Ramos (cell line): ENCODE results near the gene CACNG1.

Experiments used
- in situ Hi-C: fragments of 300-500 bp; cut with MboI; formaldehyde crosslinking; loops from one replicate; pipeline ENCODE4 v1.14.3; 2022; ENCODE audit warnings: low sequenced_read_pairs; ENCODE audit not compliant: unreplicated experiment

The CACNG1 gene

DNA sequence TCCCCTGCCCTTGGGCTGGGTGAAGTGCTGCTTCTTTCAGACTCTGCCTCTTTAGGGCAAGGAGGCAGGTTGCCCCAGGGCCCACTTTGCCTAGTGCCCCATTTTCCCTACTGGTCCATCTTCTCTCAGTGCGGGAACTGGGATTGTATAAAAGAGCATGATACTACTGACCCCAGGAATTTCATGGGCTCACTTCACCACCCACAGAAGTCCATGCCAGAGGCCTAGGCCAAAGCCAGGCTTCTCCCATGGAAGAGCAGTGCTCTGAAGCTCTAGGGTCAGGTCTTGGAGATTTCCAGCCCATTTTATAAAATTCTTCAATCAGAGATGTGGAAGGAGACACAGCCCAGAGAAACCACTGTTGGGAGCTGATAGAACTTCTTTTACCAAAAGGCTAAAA is 5.7 kb downstream of the CACNG1 start:
- in situ Hi-C loops, result no loop called here

DNA sequence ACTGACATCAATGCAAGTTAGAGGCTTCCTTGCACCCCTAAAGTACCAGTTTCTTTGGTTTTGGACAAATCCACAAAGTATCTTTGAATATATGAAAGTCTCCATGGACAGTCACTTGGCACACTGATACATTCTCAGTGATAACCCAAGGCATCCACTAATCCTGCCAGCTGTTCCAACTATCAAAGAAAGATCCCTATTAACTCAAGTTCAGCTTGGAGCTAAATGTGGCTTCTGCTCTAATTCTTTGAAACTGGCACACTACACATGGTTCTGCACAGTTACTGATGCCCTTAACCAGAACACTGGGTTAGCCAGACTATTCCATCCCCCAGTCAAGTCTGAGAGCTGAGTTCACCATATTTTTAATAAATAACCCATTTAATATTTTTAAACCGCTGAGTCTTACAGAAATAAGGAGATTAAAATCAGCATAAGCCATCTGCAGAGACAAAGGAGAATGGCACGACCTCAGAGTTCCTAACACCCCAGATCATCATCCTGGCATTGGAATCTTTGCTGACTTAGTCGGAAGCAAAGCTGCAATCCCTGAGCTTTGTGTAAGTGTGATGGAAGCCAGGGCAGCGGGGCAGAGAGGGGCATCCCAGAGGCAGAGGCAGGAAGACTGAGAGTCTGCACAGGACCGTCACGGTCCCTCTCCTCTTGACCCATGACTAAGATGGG is 6.3 kb downstream of the CACNG1 start:
- in situ Hi-C loops, result no loop called here

DNA sequence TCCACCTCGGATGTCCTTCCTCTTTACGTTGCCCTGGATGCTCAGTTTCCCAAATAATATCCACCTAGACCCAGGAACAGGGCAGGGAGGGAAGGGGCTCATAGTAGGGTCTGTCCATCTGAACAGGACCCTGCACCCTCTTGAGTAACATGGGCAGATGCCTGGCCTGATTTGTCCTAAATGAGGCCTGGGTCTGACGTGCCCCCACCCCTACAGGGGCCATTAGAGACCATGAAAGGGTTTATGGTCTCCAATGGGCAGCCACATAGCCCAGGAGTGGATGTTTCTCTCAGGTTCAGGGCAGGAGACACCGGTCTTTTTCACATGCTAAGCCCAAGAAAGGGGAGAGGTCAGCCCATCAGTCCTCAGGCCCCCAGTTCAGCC is 6.8 kb downstream of the CACNG1 start:
- in situ Hi-C loops, result no loop called here

DNA sequence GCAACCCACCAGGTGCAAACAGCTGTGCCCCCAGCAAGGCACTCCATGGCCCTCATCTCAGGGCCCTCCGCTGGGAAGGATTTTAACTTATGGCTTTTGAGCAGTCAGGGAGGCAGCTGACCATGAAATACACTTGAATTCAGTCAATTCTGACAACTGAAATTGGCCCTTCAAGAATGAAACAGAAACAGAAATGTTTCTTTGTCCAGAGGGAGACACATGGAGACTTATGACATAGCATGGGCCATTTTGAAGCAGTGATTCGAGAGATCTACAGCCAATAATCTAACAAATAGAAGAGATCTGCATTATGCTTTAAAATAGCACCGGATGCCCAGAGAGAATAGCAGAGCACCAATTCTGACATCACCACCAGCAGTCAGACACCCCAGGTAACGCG is 7.5 kb downstream of the CACNG1 start:
- in situ Hi-C loops, result no loop called here

DNA sequence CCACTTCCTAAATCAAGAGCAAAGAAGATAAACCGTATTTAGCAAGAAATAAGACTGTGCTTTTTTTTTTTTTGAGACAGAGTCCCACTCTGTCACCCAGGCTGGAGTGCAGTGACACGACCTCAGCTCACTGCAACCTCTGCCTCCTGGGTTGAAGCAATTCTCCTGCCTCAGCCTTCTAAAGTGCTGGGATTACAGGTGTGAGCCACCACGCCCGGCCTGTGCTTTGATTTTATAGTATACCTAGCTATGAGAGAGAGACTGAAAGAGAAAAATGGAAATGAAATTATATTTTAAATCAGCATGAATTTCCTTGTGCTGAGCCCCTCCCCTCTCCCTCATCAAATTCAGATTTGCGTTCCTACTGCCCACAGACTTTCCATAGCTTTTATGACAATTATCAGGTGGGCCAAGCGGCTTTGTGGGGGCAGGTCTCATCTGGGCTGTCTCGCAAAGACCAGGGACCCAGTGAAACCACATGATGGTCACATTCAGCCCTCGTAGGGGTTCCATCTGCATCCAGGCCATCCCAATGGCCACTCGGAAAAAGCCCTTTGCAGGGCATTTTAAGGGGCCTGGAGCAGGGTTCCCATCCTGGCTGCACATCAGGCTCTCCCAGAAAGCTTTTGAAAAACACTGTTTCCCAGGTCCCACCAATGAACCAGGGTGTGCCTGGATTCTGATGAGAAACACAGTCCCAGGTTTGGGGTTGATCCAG is 8.5 kb downstream of the CACNG1 start:
- in situ Hi-C loops, result no loop called here

DNA sequence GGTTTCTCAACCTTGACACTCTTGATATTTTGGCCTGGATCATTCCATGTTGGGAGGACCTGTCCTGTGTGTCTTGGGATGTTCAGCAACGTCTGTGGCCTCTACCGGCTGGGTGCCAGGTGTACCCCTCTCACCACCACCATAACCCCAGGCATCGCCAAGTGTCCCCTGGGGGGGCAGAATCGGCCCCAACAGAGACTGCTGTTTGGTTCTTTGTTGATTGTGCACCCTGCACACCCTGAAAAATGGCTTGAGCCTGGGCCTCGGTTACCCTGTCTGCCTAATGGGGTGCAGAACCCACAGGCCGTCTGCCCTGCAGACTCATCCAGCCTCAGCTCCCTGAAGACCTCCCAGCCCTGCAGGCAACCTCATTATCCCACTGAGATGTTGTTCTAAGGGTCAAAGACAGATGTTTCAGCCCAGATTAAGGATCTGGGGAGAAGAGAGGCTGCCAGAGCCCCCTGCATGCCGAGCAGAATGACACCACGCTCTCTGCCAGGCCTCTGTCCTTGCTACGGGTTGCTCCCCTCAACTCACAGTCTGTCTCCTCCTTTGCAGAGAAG is 9.2 kb downstream of the CACNG1 start:
- in situ Hi-C loops, result no loop called here

DNA sequence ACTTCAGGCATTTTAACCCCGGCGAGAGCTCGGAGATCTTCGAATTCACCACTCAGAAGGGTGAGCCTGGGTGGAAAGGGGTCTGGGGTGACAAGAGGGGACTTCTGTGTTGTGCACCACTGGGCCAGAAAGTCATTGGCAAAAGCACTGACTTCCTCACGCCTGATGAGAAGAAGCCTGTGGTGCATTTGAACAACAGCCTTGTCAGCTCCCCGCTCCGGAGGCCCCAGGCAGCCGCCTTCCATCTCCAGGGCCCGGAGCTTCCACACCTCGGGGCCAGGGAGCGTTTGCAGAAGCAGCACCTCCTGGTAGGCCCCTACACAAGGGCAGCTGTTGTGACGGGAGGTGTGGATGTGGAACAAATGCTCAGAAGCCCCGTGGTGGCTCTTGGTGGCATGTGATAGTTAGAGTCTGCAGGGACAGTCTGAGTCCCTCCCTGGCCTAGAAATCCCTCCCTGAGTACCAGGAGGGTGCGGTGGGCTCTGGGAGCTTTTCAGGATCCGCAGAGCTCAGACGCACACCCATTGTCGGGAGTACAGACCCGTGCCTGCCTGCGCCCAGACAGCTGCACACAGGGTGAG is 9.7 kb downstream of the CACNG1 start:
- in situ Hi-C loops, result no loop called here

DNA sequence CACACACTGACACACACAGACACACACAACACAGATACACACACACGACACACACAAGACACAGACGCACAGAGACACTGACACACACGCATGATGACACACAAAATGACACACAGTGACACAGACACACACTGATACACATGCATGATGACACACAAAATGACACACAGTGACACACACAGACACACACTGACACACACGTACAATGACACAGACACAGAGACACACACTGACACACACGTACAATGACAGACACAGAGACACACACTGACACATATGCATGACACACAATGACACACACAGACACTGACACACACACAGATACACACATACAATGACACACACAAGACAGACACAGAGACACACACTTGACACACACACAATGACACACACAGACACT is 10.3 kb downstream of the CACNG1 start:
- in situ Hi-C loops, result no loop called here

DNA sequence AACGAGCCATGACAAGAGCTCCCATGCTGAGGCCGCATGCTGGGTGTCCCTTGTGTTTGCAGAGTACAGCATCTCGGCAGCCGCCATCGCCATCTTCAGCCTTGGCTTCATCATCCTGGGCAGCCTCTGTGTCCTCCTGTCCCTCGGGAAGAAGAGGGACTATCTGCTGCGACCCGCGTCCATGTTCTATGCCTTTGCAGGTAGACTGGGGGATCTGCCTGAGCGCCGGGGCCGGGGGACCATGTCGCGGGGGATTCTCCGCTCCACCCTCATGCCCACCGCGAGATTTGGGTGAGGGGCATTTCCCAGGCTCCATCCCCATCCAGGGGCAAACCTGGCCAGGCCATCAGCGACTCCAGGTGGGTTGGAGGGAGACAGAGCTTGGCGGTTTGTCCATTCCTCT is 10.7 kb downstream of the CACNG1 start:
- in situ Hi-C loops, result no loop called here

DNA sequence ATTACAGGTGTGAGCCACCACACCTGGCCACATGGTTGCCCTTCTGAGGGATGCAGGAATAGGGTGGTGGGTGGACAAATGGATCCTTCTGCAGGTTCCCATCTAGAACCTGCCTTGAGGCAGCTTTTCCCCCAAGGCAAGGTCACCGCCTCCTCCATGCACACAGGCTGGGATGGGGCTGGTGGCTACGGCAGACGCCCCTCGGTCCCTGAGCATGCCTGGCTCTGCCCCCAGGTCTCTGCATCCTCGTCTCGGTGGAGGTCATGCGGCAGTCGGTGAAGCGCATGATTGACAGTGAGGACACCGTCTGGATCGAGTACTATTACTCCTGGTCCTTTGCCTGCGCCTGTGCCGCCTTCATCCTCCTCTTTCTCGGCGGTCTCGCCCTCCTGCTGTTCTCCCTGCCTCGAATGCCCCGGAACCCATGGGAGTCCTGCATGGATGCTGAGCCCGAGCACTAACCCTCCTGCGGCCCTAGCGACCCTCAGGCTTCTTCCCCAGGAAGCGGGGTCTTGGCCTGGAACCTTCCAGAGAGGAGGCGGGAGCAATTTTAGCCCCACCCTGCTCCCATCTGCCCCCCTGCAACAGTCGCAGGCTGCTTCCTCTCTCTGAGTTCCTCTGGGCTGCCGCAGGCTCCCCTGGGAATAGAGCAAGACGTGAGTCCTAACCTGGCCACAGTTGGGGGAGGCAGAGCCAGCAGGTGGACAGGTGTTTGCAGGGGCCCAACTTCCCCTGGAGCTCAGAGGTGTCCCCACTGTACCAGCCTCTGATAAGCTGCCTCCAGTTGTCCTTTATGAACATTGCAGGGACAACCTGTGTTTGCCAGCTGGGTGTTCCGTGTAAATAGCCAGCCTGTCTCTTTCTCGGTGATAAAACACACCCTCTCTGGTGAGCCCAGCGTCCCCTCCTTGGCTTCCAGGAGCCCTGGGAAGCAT is 11.7 kb downstream of the CACNG1 start:
- in situ Hi-C loops, result no loop called here

DNA sequence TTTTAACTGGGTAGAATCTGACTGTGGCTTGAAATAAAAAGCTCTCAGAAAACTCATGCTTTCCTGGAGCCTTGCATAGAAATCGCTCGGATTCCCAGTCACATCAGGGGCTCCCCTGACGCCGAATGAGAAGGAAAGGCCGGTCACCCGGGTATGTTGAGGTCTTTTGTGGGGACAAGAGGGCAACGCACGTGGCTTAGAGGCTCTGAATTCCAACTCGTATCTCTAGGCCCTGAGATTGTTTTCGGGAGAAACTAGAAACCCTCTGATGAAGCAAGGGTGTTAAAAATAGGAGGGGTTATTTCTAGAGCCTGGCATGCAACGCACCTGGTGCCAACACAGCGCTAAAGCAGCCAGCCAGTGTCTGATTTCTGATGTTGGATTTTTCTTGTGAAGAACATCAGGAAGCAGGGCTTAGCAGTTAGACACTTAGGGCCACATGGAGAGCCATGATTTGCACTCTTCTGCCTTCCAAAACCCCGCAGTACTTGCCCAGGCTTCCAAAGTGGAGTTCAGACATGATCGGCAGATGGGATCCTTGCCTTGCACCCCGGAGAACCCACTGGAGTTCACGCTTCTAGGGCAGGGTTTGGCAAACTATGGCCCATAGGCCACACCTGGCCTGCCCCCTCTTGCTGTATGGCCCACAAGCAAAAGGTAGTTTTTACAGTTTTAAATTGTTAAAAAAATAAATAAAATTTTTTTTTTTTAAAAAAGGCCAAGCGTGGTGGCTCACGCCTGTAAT is 12.6 kb downstream of the CACNG1 start:
- in situ Hi-C loops, result no loop called here

DNA sequence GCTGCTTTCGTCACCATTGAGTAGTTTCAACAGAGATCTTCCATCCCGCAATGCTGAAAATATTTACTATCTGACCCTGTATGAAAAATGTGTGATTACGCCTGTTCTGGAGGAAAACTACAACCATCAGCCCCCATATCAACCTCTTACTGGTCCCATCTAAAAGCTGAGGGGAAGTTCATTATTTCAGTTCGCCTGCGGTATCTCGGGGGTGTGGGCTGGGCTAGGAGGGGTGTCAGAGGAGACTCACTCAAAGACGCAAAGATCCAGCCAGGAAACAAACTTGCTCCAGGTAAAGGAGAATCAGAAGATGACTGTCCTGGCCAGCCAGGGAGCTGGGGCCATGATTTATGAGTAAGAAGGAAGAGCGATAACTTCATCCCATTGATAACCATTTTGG is 13.7 kb downstream of the CACNG1 start:
- in situ Hi-C loops, result no loop called here

DNA sequence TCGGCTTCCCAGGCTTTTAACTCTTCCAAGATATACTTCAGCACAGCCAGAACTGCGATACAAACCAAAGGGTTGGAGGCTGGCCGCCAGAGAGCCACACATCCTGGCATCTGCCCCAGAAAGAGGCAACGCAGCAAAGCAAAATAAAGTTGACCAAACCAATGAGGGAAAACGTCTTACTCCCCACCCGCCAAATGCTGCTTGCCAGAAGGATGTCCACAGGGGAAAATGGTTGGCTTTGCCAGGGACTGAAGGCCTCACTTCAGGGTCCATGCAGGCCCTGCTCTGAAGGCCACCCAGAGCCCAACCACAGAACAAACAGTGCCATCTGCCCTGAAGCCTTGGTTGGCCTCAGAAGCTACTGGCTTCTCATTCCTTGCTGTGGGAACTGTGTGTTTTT is 15.0 kb downstream of the CACNG1 start:
- in situ Hi-C loops, result no loop called here

DNA sequence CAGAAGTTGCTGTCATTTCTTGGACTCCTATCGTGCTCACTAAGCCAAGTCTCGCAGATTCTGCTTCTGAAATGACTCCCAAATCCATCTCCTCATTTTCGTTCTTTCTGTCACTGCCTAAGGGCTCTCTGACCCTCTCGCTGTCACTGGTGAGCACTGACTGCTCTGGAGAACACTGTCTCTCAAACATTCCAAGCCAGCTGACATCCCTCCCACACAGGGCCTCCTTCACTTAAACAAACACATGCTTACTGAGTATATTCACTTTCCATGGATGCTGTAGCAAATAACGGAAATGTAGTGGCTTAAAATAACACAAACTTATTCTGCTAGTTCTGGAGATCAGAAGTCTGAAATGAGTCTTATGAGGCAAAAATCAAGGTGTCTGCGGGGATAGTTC is 18.8 kb downstream of the CACNG1 start:
- in situ Hi-C loops, result no loop called here

DNA sequence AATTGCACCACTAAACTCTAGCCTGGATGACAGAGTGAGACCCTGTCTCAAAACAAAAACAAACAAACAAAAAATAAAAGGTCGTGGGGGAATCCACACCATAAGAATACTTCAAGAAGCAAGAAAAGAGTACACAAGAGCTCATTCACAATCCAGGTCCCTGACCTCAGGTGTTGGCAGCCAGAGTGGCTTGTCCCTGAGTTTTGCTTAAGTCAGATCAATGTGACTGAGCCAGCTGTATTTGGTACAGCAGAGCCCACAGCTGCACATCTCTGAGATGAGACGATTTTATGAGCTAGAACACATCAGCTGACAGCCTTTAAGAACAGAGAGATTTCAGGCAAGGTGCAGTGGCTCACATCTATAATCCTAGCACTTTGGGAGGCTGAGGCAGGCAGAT is 22.4 kb downstream of the CACNG1 start:
- in situ Hi-C loops, result no loop called here

DNA sequence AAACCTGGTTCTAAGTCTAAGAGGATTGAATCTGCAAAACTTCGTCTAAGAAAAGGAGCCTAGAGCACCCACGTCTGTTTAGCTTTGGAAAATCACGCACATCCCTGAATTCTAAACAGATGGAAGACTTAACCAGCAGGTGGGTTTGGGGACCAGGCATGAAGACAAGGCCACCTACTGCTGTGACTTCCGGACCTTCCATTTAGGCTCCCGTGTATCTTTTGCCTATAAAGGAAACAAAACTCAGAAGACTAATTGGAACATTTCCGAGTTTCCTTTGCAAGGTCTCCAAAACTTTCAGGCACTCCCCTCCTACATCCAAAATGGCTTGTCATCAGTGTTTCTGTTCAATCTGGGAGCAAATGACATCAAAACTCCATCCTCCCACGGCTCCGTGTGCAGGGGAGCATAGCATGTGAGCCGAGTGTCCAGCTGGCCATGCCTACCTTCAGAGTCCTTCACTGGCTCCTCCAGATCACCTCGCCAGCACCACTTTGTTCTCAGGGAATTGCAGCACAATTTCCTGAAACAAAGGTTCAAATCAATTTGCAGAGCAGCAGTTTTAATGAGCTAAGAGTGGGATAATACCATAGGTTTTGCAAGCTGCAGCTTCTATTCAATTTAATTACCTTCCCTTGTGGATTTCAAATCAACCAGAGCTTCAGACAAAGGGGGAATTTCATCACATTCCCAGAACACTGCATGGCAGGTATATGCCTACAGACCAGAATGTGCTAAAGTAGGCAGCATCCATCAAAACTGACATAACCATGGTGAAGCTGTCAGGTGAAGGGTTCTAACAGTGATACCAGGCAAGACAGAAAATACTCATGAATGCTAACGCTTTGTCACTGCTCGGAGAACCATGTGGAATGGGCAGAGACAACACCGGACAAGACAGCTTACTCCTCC is 23.5 kb downstream of the CACNG1 start:
- in situ Hi-C loops, result no loop called here

DNA sequence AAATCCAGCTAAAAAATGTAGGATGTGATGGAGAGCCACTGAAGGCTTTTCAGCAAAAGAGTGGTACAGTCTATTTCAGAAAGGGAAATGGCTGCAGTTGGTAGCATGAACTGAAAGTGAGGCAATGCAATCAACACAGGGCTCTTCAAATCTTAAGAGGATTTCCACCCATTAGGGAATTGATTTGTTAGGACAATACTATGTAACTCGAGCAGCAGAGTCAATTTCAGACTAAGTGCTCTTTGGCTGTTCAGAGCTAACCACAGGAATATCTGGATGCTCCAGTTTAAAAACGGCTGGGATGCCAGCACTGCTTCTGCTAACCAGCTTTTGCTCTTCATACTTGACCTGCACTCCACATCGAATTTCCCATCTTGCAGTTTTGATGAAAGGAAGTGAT is 24.6 kb downstream of the CACNG1 start:
- in situ Hi-C loops, result no loop called here

DNA sequence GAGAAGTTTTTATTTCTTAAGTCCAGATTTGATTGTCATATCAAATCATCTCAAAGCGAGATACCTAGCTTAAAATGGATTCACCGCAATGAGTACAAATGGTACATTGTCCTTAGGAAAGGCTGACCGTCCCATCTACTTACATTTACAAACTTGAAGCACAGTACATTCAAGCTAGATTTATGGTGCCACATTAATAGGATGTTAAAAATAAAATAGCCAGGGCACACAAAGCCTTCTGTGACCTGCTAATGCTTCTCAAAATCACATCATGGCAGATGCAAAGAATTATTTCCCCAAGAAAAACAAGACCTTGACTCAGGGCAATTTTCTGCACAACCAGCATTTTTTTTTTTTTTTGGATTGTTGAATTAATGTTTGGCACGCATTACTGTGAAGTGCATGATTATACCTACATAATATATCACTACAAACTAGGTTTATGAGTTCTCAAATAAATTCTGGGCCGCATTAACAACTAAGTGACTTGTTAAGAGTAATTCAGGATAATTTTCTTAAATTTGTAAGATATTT is 25.3 kb downstream of the CACNG1 start:
- in situ Hi-C loops, result no loop called here

DNA sequence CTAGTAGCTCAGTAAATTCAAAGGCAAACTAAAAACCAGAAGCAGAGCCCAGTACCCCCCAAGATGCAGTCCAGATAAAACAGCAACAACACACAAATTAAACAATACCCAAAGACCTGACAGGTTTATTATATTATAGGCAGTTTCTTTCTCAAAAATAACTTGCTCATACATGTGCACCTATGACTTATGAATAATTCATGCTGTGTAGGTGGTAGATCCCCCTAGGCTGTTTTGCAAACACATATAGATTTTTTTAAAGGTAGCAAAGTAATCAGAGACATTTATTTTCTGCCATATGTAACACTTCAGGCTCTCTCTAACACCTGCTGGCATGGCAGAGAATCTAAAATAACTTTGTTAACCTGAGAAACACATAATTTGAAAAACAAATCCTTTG is 27.2 kb downstream of the CACNG1 start:
- in situ Hi-C loops, result no loop called here
